ENCODE measurements around the gene RABL6. TPM values are rescaled to one million over a fixed set of nuclear protein-coding genes. Genes with fewer than 3 reads are reported as not detected.

Gene RABL6
- total RNA-seq, 1 donor = 64.8 TPM

DNA sequence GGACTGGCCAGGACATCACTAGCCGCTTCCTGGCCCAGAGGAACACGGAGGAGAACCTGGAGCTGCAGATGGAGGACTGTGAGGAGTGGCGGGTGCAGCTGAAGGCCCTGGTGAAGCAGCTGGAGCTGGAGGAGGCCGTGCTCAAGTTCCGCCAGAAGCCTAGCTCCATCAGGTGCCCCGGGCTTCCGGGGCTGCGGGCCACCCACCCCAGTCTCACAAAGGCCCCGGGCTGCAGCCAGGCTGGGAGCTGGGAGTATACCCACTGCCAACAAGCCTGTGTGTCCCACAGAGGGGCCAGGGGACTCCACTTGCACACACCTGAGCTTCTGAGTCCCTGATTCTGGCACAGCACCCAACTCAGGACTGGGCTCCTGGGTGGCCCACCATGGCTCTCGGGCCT, 1.7 kb upstream of the RABL6 start:
- H3K4me2 ChIP-seq (ENCODE audit: insufficient read depth, low read length) = no peak overlapping the region
- H3K9me3 ChIP-seq (ENCODE audit: low read depth, low read length) = no peaks in the 10 kb centered on the region
- peaks cover 16% of the 10 kb centered on the region for H3K4me1 ChIP-seq (ENCODE audit: insufficient read depth, low read length)
- peaks cover 11% of the 10 kb centered on the region for H3K36me3 ChIP-seq (ENCODE audit: insufficient read depth, low read length)
- H3K79me2 ChIP-seq (ENCODE audit: insufficient read depth, low read length) = peaks cover 31% of the 10 kb centered on the region
- no peak overlapping the region for H3K4me3 ChIP-seq (ENCODE audit: insufficient read depth, low read length)
- H4K20me1 ChIP-seq (ENCODE audit: insufficient read depth, low read length) = peaks cover 14% of the 10 kb centered on the region
- TF ChIP-seq, protein P1, sequence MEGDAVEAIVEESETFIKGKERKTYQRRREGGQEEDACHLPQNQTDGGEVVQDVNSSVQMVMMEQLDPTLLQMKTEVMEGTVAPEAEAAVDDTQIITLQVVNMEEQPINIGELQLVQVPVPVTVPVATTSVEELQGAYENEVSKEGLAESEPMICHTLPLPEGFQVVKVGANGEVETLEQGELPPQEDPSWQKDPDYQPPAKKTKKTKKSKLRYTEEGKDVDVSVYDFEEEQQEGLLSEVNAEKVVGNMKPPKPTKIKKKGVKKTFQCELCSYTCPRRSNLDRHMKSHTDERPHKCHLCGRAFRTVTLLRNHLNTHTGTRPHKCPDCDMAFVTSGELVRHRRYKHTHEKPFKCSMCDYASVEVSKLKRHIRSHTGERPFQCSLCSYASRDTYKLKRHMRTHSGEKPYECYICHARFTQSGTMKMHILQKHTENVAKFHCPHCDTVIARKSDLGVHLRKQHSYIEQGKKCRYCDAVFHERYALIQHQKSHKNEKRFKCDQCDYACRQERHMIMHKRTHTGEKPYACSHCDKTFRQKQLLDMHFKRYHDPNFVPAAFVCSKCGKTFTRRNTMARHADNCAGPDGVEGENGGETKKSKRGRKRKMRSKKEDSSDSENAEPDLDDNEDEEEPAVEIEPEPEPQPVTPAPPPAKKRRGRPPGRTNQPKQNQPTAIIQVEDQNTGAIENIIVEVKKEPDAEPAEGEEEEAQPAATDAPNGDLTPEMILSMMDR (IDR thresholded peaks at IDR 0.05; ENCODE audit: extremely low read depth, low read depth, low read length) = no peak
- DNase-seq (ENCODE audit: insufficient read length, low spot score, missing footprints) = peak; percentile 31
- H2AFZ ChIP-seq (ENCODE audit: low read length) = no peak overlapping the region
- peaks cover 14% of the 10 kb centered on the region for H3K27me3 ChIP-seq (ENCODE audit: insufficient read depth, low read length)
- no peak overlapping the region for H3K27ac ChIP-seq (ENCODE audit: low read depth, low read length)

DNA sequence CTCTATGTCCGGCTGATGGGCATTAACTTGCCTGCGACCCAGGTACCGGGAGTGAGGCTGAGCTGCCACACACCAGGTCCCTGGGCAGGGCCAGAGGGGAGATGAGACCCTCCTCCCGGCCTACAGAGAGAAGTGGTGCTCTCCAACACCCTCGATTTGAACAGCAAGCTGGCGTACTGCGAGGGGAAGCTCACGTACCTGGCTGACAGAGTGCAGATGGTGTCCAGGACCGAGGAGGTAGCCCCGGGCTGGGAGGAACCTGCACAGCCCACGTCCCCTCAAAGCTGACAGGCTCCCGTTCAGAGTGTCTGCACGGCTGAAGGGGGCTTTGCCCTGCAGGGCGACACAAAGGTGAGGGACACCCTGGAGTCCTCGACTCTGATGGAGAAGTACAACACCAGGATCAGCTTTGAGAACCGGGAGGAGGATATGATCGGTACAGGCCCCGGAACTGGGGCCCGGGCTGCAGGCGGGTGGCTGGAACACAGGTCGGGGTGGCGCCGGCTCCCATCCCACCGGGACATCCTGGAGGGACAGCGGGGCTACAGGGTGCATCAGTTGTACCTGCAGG, 1.0 kb upstream of the RABL6 start:
- Histone ChIP-seq H3K36me3 (ENCODE audit: insufficient read depth, low read length) (peaks cover 12% of the 10 kb centered on the region), H3K79me2 (ENCODE audit: insufficient read depth, low read length) (peaks cover 38% of the 10 kb centered on the region), H2AFZ (ENCODE audit: low read length) (peak overlapping the region; percentile 59), H3K27me3 (ENCODE audit: insufficient read depth, low read length) (peaks cover 7% of the 10 kb centered on the region), H3K4me1 (ENCODE audit: insufficient read depth, low read length) (peaks cover 16% of the 10 kb centered on the region), H3K27ac (ENCODE audit: low read depth, low read length) (no peak overlapping the region), H3K4me3 (ENCODE audit: insufficient read depth, low read length) (peak overlapping the region; percentile 89), H3K4me2 (ENCODE audit: insufficient read depth, low read length) (peak overlapping the region; percentile 91), H4K20me1 (ENCODE audit: insufficient read depth, low read length) (peaks cover 14% of the 10 kb centered on the region), H3K9me3 (ENCODE audit: low read depth, low read length) (no peaks in the 10 kb centered on the region)
- DNase-seq (ENCODE audit: insufficient read length, low spot score, missing footprints) = peak; percentile 39
- TF ChIP-seq, protein P1 (IDR thresholded peaks at IDR 0.05; ENCODE audit: extremely low read depth, low read depth, low read length) = no peak

DNA sequence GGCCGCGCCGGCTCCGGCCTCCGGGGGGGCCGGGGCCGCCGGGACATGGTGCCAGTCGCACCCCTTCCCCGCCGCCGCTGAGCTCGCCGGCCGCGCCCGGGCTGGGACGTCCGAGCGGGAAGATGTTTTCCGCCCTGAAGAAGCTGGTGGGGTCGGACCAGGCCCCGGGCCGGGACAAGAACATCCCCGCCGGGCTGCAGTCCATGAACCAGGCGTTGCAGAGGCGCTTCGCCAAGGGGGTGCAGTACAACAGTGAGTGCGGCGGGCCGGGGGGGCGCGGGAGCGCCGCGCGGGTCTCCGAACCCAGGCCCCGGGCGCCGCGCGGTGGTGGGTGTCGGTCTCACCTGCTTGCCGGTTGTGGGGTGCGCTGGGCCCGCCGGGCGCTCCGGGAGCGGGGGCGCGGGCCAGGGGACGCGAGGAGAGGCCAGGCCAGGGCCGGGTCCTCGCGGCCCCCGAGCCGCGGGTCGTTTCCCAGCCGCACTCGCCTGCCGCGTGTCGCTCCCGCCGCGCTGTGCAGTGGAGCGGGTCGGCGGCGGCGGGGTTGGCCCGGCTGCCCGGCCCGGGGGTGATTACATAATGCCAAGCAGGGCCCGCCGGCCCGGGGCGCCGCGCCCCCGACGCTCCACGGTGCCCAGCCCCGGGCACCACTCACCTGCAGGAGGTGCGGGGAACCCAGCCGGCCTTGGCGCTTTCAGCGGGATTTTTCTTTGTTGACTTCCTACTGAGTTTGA, 492 bp downstream of the RABL6 start:
- H3K4me2 ChIP-seq (ENCODE audit: insufficient read depth, low read length) = peak overlapping the region; percentile 99
- H3K36me3 ChIP-seq (ENCODE audit: insufficient read depth, low read length) = peaks cover 17% of the 10 kb centered on the region
- H3K4me3 ChIP-seq (ENCODE audit: insufficient read depth, low read length) = peak overlapping the region; percentile 89
- H4K20me1 ChIP-seq (ENCODE audit: insufficient read depth, low read length) = peaks cover 19% of the 10 kb centered on the region
- H3K4me1 ChIP-seq (ENCODE audit: insufficient read depth, low read length) = peaks cover 16% of the 10 kb centered on the region
- peak overlapping the region; percentile 53 for H3K27ac ChIP-seq (ENCODE audit: low read depth, low read length)
- peaks cover 52% of the 10 kb centered on the region for H3K79me2 ChIP-seq (ENCODE audit: insufficient read depth, low read length)
- no peaks in the 10 kb centered on the region for H3K27me3 ChIP-seq (ENCODE audit: insufficient read depth, low read length)
- peak; percentile 93 for DNase-seq (ENCODE audit: insufficient read length, low spot score, missing footprints)
- TF ChIP-seq, protein P1 (IDR thresholded peaks at IDR 0.05; ENCODE audit: extremely low read depth, low read depth, low read length) = no peak
- H3K9me3 ChIP-seq (ENCODE audit: low read depth, low read length) = no peaks in the 10 kb centered on the region
- peak overlapping the region; percentile 62 for H2AFZ ChIP-seq (ENCODE audit: low read length)

DNA sequence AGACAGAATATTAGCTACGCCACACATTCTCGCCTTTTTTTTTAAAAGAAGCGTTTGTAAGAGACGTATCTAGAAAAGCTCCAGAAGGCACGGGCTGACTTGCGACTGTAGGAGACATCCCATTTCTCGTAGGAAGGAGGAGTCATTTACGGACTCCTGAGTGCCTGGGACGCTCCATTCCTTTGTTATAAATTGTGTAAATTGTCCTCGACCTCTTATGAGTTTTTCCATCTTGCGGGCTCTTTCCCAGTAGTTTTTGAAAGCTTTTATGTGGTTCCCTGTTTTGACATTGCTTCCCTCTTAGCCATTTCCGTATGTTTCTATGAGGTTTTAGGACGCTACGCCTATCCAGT, 1.0 kb downstream of the RABL6 start:
- Histone ChIP-seq H3K4me2 (ENCODE audit: insufficient read depth, low read length) (peak overlapping the region; percentile 99), H3K79me2 (ENCODE audit: insufficient read depth, low read length) (peaks cover 56% of the 10 kb centered on the region), H3K4me3 (ENCODE audit: insufficient read depth, low read length) (peak overlapping the region; percentile 89), H3K9me3 (ENCODE audit: low read depth, low read length) (no peaks in the 10 kb centered on the region), H3K27ac (ENCODE audit: low read depth, low read length) (peak overlapping the region; percentile 37), H3K36me3 (ENCODE audit: insufficient read depth, low read length) (peaks cover 20% of the 10 kb centered on the region), H3K4me1 (ENCODE audit: insufficient read depth, low read length) (peaks cover 16% of the 10 kb centered on the region), H4K20me1 (ENCODE audit: insufficient read depth, low read length) (peaks cover 19% of the 10 kb centered on the region), H2AFZ (ENCODE audit: low read length) (peak overlapping the region; percentile 72), H3K27me3 (ENCODE audit: insufficient read depth, low read length) (no peaks in the 10 kb centered on the region)
- TF ChIP-seq, protein P1 (IDR thresholded peaks at IDR 0.05; ENCODE audit: extremely low read depth, low read depth, low read length) = no peak
- DNase-seq (ENCODE audit: insufficient read length, low spot score, missing footprints) = peak; percentile 96
